Kidney epithelial cell (primary cell): ENCODE results near the gene PDCD6IP. TPM values are rescaled to one million over a fixed set of nuclear protein-coding genes. Genes with fewer than 3 reads are reported as not detected.

Experiments used
- DNase-seq: peaks from one replicate; pipeline ENCODE4 v3.0.0-alpha.2; 2010; ENCODE audit warnings: low read depth
- H3K27me3 ChIP-seq: 2 replicates; pipeline ENCODE4 v1.6.0; 2011; ENCODE audit warnings: low read length; ENCODE audit not compliant: control insufficient read depth, insufficient read depth
- H3K36me3 ChIP-seq: 2 replicates; pipeline ENCODE4 v1.5.1; 2011; ENCODE audit warnings: low read length; ENCODE audit not compliant: control insufficient read depth, insufficient read depth
- H3K4me3 ChIP-seq: 2 replicates; pipeline ENCODE4 v1.5.1; 2011; ENCODE audit warnings: low read depth, mild to moderate bottlenecking, control low read depth, low read length
- total RNA-seq: library from RNA; depleted of rRNA; stranded (reverse); fragments of >200 nt; gene quantifications from 2 replicates; pipeline ENCODE4 v1.2.3, GENCODE V29; 2015
- TF ChIP-seq, protein P1 (sequence below): IDR thresholded peaks from 2 replicates; pipeline ENCODE4 v1.5.1; 2011; ENCODE audit warnings: mild to moderate bottlenecking, moderate library complexity, low read length, control low read depth, inconsistent platforms; ENCODE audit not compliant: insufficient read depth, poor library complexity, severe bottlenecking

PDCD6IP gene
- total RNA-seq, 1 donor from 2014 or later, result 114 TPM

DNA sequence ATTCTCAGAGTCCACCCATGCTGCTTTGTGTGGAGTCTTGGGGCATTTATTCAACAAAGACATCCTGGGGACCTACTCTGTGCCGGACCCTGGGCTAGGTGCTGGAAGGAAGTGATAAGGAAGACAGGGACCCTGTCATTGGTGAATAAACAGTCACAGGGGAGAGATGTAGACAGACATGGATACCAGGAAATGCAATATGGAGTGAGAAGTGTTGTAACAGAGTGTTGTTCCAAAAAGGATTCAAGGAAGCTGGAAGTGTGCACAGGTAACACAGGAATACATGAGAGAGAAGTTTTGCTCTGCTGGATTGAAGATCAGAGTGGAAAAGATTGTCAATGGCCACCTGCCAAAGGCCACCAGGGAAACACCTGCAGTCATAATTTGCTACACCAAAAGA, 89.0 kb downstream of the PDCD6IP start:
- H3K4me3 ChIP-seq, result no peak overlapping the region
- no peaks in the 10 kb centered on the region for H3K27me3 ChIP-seq
- no peaks in the 10 kb centered on the region for H3K36me3 ChIP-seq
- TF ChIP-seq, protein P1, sequence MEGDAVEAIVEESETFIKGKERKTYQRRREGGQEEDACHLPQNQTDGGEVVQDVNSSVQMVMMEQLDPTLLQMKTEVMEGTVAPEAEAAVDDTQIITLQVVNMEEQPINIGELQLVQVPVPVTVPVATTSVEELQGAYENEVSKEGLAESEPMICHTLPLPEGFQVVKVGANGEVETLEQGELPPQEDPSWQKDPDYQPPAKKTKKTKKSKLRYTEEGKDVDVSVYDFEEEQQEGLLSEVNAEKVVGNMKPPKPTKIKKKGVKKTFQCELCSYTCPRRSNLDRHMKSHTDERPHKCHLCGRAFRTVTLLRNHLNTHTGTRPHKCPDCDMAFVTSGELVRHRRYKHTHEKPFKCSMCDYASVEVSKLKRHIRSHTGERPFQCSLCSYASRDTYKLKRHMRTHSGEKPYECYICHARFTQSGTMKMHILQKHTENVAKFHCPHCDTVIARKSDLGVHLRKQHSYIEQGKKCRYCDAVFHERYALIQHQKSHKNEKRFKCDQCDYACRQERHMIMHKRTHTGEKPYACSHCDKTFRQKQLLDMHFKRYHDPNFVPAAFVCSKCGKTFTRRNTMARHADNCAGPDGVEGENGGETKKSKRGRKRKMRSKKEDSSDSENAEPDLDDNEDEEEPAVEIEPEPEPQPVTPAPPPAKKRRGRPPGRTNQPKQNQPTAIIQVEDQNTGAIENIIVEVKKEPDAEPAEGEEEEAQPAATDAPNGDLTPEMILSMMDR, result no peak
- DNase-seq, result no peak

DNA sequence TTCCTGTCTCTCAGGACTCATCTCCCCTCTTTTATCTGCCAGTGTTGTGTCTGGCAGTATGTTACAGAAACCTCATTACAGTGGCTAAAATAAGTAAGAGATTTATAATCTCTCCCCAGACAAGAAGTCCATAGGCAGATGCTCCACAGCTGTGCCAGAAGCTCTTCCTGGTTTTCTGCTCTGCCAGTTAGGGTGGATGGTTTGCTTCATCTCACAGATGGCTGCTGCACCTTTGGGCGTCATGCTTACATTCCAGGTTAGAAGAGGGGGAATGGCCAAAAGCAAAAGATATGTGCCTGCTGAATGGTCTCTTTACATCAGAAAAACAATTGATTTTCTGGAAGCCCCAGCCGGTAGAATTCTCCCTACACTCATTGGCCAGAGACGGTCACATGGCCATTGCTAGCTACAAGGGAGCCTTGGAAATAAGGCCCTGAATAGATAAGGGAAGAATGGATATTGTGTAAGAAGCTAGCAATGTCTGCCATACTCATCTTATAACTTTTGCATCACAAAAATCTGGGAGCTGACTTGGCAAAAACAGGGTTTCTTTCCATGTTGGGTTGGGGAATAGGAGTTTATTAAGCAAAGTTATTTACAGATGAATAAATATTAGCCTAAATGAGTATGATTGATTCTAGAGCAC, 91.1 kb downstream of the PDCD6IP start:
- no peak for DNase-seq
- Histone ChIP-seq H3K36me3 (no peaks in the 10 kb centered on the region), H3K27me3 (no peaks in the 10 kb centered on the region), H3K4me3 (no peak overlapping the region)
- TF ChIP-seq, protein P1, result no peak

DNA sequence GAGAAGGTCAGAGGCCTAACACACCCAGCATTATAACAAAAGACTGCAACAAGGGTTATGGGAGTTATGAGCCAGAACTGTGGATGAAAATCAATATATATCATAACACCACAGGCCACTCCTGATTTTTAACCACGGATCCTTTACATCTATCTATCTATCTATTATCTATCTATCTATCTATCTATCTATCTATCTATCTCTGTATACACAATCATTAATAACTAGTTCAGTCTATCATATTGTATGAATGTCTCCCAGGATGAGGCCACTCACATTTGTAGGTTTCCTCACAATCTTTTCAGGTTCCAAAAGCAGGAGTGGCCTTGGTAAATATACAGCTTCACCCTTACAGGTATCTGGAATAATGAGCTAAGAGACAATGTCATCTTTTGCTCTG, 94.2 kb downstream of the PDCD6IP start:
- no peaks in the 10 kb centered on the region for H3K36me3 ChIP-seq
- H3K27me3 ChIP-seq, result no peaks in the 10 kb centered on the region
- DNase-seq, result no peak
- TF ChIP-seq, protein P1, result no peak
- H3K4me3 ChIP-seq, result no peak overlapping the region

DNA sequence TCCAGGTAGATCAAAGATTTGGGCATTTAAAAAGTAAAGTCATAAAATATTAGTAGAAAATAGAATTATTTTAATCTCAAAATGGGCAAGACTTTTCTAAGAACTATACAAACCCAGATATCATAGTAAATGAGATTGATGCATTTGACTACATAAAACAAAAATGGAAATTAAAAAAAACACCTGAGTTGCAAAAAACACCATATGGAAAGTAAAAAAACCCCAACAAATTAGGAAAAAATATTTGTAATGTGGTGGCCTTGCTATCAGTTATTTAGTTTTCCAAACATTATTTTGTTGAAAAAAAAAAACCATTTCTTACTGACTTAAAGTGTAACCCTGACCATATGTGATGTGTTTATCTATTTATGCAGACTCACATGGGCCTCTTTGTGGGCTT, 97.2 kb downstream of the PDCD6IP start:
- TF ChIP-seq, protein P1, result no peak
- Histone ChIP-seq H3K36me3 (no peaks in the 10 kb centered on the region), H3K4me3 (no peak overlapping the region), H3K27me3 (no peaks in the 10 kb centered on the region)
- DNase-seq, result no peak

DNA sequence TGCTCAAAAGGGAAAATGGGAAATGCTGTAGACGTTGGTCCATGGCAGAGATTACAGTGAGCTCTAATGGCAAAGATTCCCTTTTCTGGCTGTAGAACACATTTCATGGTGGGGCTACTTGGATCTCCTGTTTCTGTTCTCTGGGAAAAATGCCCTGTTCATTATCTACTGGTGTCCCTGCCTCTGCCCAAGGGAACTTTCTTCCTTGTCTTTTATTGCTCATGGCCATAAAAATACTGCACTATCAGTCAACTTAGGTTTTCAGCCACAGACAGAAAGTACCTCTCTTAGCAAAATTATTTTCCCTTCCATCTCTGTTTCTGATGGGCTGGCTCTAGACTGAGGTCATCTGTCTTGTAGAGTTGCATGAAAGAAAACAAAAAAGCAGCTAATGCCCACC, 98.9 kb downstream of the PDCD6IP start:
- no peak for DNase-seq
- Histone ChIP-seq H3K36me3 (no peaks in the 10 kb centered on the region), H3K27me3 (no peaks in the 10 kb centered on the region), H3K4me3 (no peak overlapping the region)
- TF ChIP-seq, protein P1, result no peak

DNA sequence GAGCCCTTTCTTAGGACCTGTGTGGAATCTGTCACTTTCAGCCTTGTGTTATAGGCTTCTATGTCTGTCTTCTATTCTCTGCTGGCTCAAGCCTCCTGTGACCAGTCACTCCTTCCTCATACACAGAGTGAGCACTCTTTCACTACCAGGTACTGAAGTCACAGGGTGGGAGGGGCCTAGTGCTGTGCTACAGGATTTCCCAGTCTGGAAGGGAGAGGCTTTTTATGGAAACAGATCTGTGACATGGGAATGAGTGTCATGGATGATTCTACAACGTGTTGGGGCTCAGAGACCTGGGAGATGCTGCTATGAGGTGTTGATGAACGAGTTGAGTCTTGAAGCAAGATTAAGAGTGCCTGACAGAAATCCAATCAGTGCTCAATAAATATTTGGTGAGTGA, 100.5 kb downstream of the PDCD6IP start:
- Histone ChIP-seq H3K4me3 (no peak overlapping the region), H3K27me3 (no peaks in the 10 kb centered on the region), H3K36me3 (no peaks in the 10 kb centered on the region)
- DNase-seq, result no peak
- TF ChIP-seq, protein P1, result no peak
